Spleen (tissue), 11 donors: ENCODE results near the gene SIAH1. TPM values are rescaled to one million over a fixed set of nuclear protein-coding genes. Genes with fewer than 3 reads are reported as not detected.
A peak's percentile ranks its signal among the peaks of the same experiment; 100 is the strongest.

Source experiments
- DNase-seq: peaks from one replicate; pipeline ENCODE4 v3.0.0-alpha.2; 2020
- H3K27ac ChIP-seq, 8 donors: fragments of 200-600 bp; sonication (generic) in 7 of 8; 1 replicate in 4 of 8; 2 replicates in 4 of 8; pipeline versions ENCODE4 v1.5.0 to v1.8.0; 2016 to 2021; ENCODE audit warnings: inconsistent platforms in 4 of 8, mild to moderate bottlenecking in 4 of 8, moderate library complexity in 1 of 8
- H3K27me3 ChIP-seq, 7 donors: fragments of 200-600 bp; sonication (generic) in 6 of 7; replicated peaks in 1 of 7; 1 replicate in 4 of 7; 2 replicates in 3 of 7; pipeline versions ENCODE4 v1.5.0 to v1.8.0; 2016 to 2021; ENCODE audit warnings: inconsistent platforms in 3 of 7, mild to moderate bottlenecking in 1 of 7
- H3K36me3 ChIP-seq, 6 donors: fragments of 200-600 bp; sonication (generic) in 5 of 6; 1 replicate in 4 of 6; 2 replicates in 2 of 6; pipeline versions ENCODE4 v1.5.0 to v1.8.0; 2016 to 2021; ENCODE audit warnings: inconsistent platforms in 2 of 6
- H3K4me1 ChIP-seq, 6 donors: fragments of 200-600 bp; sonication (generic) in 5 of 6; 1 replicate in 3 of 6; 2 replicates in 3 of 6; pipeline versions ENCODE4 v1.5.0 to v1.8.0; 2016 to 2021; ENCODE audit warnings: inconsistent platforms in 3 of 6
- H3K4me3 ChIP-seq, 8 donors: fragments of 200-600 bp; sonication (generic) in 7 of 8; 1 replicate in 4 of 8; 2 replicates in 4 of 8; pipeline versions ENCODE4 v1.5.0 to v1.8.0; 2016 to 2021; ENCODE audit warnings: inconsistent platforms in 4 of 8, mild to moderate bottlenecking in 4 of 8, moderate library complexity in 2 of 8
- H3K9me3 ChIP-seq, 8 donors: fragments of 200-600 bp; sonication (generic) in 7 of 8; 1 replicate in 4 of 8; 2 replicates in 4 of 8; pipeline versions ENCODE4 v1.5.0 to v1.8.0; 2016 to 2021; ENCODE audit warnings: inconsistent platforms in 4 of 8
- POLR2A ChIP-seq, 3 donors: fragments of 450-650 bp; IDR thresholded peaks; one replicate each; pipeline ENCODE4 v1.5.1; 2017; ENCODE audit warnings: antibody characterized with exemption in 3 of 3, mild to moderate bottlenecking in 1 of 3
- POLR2AphosphoS5 ChIP-seq, 3 donors: sonication (generic); formaldehyde crosslinking; IDR thresholded peaks; one replicate each; pipeline ENCODE4 v1.5.1; 2017; ENCODE audit warnings: antibody characterized with exemption in 3 of 3
- WGBS, 5 donors: extraction: QIAGEN DNeasy Blood & Tissue Kit in 3 of 5; methylation state at CpG; one replicate each; pipeline versions ENCODE4 v1.1.5 to v1.1.7; 2013 to 2018; 5-methylcytosine and 5-hydroxymethylcytosine counted together
- intact Hi-C: fragments of 100-400 bp; cut with DNase I; formaldehyde crosslinking; loops from one replicate; pipeline ENCODE4 v1.15.0; 2023; ENCODE audit warnings: low total_unique reads
- polyA plus RNA-seq, 3 donors: library from polyadenylated mRNA; stranded (reverse); fragments of 200-250 nt; gene quantifications; one replicate each; pipeline ENCODE4 v1.2.1, GENCODE V29; 2013
- total RNA-seq, 7 donors: library from RNA; depleted of rRNA in 3 of 7; stranded (reverse); fragments of >200 nt in 3 of 7; fragmentation: NEBNext Ultra II Directional in 4 of 7; extraction: Animal tissue kit (Norgen Biotek cat#: 25700) in 4 of 7; gene quantifications; one replicate each; pipeline versions ENCODE4 v1.1.0 to v1.2.1, GENCODE V29; 2016 to 2021
- TF ChIP-seq, protein P1 (sequence below), 11 experiments: fragments of 200-600 bp in 7 of 11; fragments of 450-650 bp in 4 of 11; sonication (generic) in 4 of 11; IDR thresholded peaks in 8 of 11; conservative IDR thresholded peaks in 3 of 11; 1 replicate in 7 of 11; 2 replicates in 4 of 11; pipeline versions ENCODE4 v1.4.0 to v1.8.0; 2016 to 2021; ENCODE audit warnings: antibody characterized with exemption in 11 of 11, inconsistent platforms in 4 of 11, mild to moderate bottlenecking in 1 of 11
- donor health status: healthy with polysubstance abuse.
- donor health status: DM: no; HTN: no; CAD: no; lungs with moderate emphysema.
- donor health status: DM: no; HTN: no; CAD: no.
- donor health status: Bipolar disorder and iron deficiency.
- donor health status: healthy.
- donor health status: DM: no; HTN: no; CAD: no.
- donor health status: DM: yes; HTN: yes; CAD: no.

Gene SIAH1
- total and polyA plus RNA-seq, 10 donors, result 11.9 to 32.6 (median 25.5) TPM

DNA sequence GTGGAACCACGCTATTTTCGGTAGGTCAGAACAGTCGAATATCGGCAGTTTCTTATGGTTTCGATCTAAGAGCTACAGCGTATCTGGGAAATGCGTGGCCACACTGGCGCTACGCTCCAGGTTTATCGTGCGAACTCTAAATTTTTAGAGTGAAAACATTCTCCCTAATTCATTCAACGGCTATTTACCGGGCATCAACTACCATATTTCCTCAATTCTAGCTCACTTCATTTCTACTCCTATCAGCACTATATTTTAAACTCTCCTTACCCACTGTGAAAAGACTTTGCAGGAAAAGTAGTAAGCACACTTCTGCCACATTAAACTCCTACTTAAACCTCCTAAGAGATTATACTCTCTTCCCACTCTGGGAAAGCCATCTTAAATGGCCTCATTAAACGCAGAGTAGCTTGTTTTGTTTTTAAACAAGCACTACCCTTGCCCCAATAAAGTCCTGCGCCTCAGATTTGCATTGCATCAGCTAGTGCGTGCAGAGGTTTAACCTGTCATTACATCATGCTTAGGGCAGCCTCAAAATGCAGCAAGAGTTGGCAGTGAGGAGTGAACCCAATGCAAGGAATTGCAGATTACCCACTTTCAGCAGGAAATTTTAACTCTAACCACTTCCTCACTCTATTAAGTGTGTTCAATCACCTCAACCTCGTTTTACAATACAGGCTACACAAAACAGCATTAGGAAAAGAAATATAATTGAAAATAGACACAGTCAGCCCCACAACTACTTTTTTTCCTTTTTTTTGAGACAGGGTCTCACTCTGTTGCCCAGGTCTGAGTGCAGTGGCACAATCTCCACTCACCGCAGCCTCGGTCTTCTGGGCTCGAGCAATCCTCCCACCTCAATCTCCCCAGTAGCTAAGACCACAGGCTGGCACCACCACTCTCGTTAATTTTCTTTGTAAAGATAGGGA, 18.8 kb downstream of the SIAH1 start:
- TF ChIP-seq POLR2AphosphoS5 (IDR thresholded peaks at IDR 0.05) (peak in 1 of 3 donors; percentile 54), POLR2A (IDR thresholded peaks at IDR 0.05) (no peak)
- TF ChIP-seq, protein P1, sequence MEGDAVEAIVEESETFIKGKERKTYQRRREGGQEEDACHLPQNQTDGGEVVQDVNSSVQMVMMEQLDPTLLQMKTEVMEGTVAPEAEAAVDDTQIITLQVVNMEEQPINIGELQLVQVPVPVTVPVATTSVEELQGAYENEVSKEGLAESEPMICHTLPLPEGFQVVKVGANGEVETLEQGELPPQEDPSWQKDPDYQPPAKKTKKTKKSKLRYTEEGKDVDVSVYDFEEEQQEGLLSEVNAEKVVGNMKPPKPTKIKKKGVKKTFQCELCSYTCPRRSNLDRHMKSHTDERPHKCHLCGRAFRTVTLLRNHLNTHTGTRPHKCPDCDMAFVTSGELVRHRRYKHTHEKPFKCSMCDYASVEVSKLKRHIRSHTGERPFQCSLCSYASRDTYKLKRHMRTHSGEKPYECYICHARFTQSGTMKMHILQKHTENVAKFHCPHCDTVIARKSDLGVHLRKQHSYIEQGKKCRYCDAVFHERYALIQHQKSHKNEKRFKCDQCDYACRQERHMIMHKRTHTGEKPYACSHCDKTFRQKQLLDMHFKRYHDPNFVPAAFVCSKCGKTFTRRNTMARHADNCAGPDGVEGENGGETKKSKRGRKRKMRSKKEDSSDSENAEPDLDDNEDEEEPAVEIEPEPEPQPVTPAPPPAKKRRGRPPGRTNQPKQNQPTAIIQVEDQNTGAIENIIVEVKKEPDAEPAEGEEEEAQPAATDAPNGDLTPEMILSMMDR (IDR thresholded peaks at IDR 0.05 in 8 of 11, conservative IDR thresholded peaks at IDR 0.05 in 3 of 11), result no peak
- H3K9me3 ChIP-seq, result no peaks in the 10 kb centered on the region
- H3K27me3 ChIP-seq, result no peaks in the 10 kb centered on the region
- peaks cover 18 to 79% (median 33%) of the 10 kb centered on the region in 6 donors for H3K4me1 ChIP-seq
- intact Hi-C loops, result loop anchor here (5.0 kb wide), 1 partner anchor 246 kb away; the partner anchor contains the start of gene N4BP1
- H3K27ac ChIP-seq, result peak overlapping the region; percentile 78 to 92 (median 89)
- H3K4me3 ChIP-seq, result peak overlapping the region; percentile 50 to 81 (median 55)
- peaks cover 0 to 16% (median 0%) of the 10 kb centered on the region in 6 donors for H3K36me3 ChIP-seq
- WGBS, 5 donors, result 12 to 15% (median 14%) methylated on average over 21 of the region's 21 CpGs
- DNase-seq, result no peak

DNA sequence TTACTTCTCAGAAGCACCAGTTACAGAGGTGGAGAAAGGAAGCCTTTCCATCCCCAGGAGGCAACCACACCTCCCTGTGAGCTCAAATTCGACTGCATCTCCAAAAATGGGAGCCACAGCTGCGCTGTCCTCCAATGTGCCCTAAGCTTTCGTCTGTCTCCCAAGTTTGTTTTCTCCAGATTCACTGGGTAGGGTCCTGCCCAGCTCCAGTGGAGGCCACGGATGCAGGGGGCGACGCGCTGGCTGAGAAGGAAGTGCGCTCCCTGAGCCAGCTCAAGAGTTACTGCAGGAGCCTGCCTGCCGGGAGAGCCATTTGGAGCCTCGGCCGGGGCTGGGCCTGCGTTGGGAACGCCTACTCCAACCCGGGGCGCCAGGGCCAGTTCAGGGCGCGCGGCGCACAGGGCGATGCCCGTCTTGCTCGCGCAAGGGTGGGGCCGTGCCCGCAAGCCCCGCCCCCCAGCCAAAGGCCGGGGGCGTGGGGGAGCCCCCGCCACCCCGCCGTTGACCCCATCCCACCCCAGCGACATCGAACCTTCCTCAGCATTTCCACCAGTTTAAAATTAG, 19.5 kb downstream of the SIAH1 start:
- DNase-seq, result peak; percentile 97
- intact Hi-C loops, result loop anchor here (5.0 kb wide), 1 partner anchor 247 kb away; the partner anchor contains the start of gene N4BP1
- Histone ChIP-seq H3K27me3 (no peaks in the 10 kb centered on the region), H3K36me3 (peaks cover 0 to 23% (median 0%) of the 10 kb centered on the region in 6 donors), H3K4me3 (peak overlapping the region; percentile 50 to 81 (median 55)), H3K4me1 (peaks cover 14 to 79% (median 29%) of the 10 kb centered on the region in 6 donors), H3K27ac (peak overlapping the region; percentile 78 to 92 (median 89)), H3K9me3 (no peaks in the 10 kb centered on the region)
- 5 to 8% (median 6%) methylated on average over 11 to 33 of the region's 33 CpGs for WGBS, 5 donors
- peak; percentile 81 to 91 (median 88) for TF ChIP-seq POLR2AphosphoS5 (IDR thresholded peaks at IDR 0.05)
- TF ChIP-seq POLR2A (IDR thresholded peaks at IDR 0.05), result peak in 1 of 3 donors; percentile 63
- TF ChIP-seq, protein P1 (IDR thresholded peaks at IDR 0.05 in 8 of 11, conservative IDR thresholded peaks at IDR 0.05 in 3 of 11), result peak in 1 of 11 experiments; percentile 10

DNA sequence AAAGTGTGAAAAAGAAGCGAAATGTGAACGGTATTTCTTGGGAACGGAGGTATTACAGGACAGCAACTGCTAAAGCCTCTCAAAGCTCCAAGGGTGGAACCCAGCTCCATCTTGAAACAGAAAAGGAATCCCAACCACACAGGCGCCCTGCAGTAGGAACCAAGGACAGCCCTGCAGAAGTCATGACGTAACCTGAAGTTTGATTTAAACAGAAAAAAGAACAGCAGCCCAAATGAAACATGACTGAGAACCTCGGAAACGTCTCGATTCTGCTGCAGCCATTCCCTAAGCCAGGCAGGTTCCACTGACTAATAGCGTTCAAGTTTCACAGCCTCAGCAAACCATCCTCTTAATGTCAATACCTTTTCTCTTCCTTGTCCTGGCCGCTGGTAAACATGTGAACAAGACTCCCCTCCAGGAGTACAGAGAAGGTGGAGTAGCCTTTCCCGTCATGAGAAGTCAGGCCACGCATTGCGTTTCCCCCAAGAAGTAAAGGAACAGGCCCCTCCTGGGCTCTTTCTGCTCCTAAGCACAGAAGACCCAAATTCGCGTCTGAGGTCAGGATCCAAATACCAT, 20.1 kb downstream of the SIAH1 start:
- peak overlapping the region in 6 of 8 donors; percentile 53 to 81 (median 55) for H3K4me3 ChIP-seq
- no peaks in the 10 kb centered on the region for H3K27me3 ChIP-seq
- H3K27ac ChIP-seq, result peak overlapping the region; percentile 78 to 92 (median 89)
- intact Hi-C loops, result loop anchor here (5.0 kb wide), 1 partner anchor 247 kb away; the partner anchor contains the start of gene N4BP1
- peaks cover 0 to 23% (median 0%) of the 10 kb centered on the region in 6 donors for H3K36me3 ChIP-seq
- H3K4me1 ChIP-seq, result peaks cover 14 to 75% (median 29%) of the 10 kb centered on the region in 6 donors
- WGBS, 5 donors, result 68 to 84% (median 81%) methylated on average over 15 of the region's 15 CpGs
- no peak for TF ChIP-seq POLR2A (IDR thresholded peaks at IDR 0.05)
- no peaks in the 10 kb centered on the region for H3K9me3 ChIP-seq
- DNase-seq, result no peak

DNA sequence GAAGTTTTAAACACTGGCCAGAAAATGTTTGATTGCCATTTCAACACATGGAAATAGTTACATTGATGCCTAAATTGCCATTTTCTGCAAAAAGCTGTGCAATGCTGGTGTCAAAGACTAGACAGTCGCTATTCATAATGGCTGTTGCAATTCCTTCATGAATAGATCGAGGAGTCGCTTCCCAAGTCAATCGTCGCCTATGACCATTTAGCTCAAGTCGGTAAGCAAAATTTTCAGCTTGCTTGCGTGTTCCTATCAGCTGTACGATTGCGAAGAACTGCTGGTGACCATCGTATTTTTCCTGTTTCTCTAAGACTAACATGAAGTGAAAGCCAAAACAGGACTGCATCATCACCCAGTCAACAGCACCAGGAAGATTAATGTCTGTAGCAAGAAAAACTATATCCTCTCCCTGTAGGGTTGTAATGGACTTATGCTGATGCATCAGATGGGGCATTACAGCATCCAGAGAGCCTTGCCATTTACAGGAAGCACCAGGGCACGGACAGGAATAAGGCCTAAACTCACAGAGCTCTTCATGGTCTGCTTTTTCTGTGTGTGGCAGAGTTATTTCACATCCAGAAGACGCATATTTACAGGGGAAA, 23.6 kb downstream of the SIAH1 start:
- no peak for DNase-seq
- intact Hi-C loops, result no loop called here
- 86 to 93% (median 89%) methylated on average over 12 of the region's 12 CpGs for WGBS, 5 donors

More for the DNA sequence above, 23.6 kb downstream of the SIAH1 start:
- Histone ChIP-seq H3K36me3 (peaks cover 0 to 57% (median 0%) of the 10 kb centered on the region in 6 donors), H3K4me1 (peaks cover 4 to 53% (median 19%) of the 10 kb centered on the region in 6 donors), H3K4me3 (no peak overlapping the region), H3K27ac (peak overlapping the region in 4 of 8 donors; percentile 16 to 69 (median 46)), H3K27me3 (no peaks in the 10 kb centered on the region), H3K9me3 (no peaks in the 10 kb centered on the region)
- peak in 1 of 3 donors; percentile 56 for TF ChIP-seq POLR2AphosphoS5 (IDR thresholded peaks at IDR 0.05)
- TF ChIP-seq, protein P1 (IDR thresholded peaks at IDR 0.05 in 8 of 11, conservative IDR thresholded peaks at IDR 0.05 in 3 of 11), result no peak
